Smooth muscle cell (in vitro differentiated cells): ENCODE measurements around the gene FADD. TPM values are rescaled to one million over a fixed set of nuclear protein-coding genes. Genes with fewer than 3 reads are reported as not detected.

Experiments
- DNase-seq: peaks from one replicate; lab custom pipeline; 2025; ENCODE audit not compliant: unreplicated experiment; lab: John Stamatoyannopoulos, UW
- H2AFZ ChIP-seq: fragments of 200-600 bp; sonication (generic); 2 replicates; pipeline ENCODE4 v1.6.0; 2016; ENCODE audit warnings: antibody characterized with exemption, low read depth, mild to moderate bottlenecking
- H3F3A ChIP-seq: fragments of 200-600 bp; sonication (generic); 2 replicates; pipeline ENCODE4 v1.6.0; 2017; ENCODE audit warnings: antibody characterized with exemption, low read depth
- H3K27ac ChIP-seq: fragments of 200-600 bp; sonication (generic); 2 replicates; pipeline ENCODE4 v1.5.1; 2016; ENCODE audit warnings: low read depth, mild to moderate bottlenecking
- H3K27me3 ChIP-seq: fragments of 200-600 bp; sonication (generic); 2 replicates; pipeline ENCODE4 v1.6.1; 2016; ENCODE audit warnings: low read depth, mild to moderate bottlenecking
- H3K36me3 ChIP-seq: fragments of 200-600 bp; sonication (generic); 2 replicates; pipeline ENCODE4 v1.5.1; 2016; ENCODE audit warnings: low read depth
- H3K4me1 ChIP-seq: fragments of 200-600 bp; sonication (generic); 2 replicates; pipeline ENCODE4 v1.5.1; 2016; ENCODE audit warnings: low read depth
- H3K4me2 ChIP-seq: fragments of 200-600 bp; sonication (generic); 2 replicates; pipeline ENCODE4 v1.6.0; 2016; ENCODE audit warnings: mild to moderate bottlenecking
- H3K4me3 ChIP-seq: fragments of 200-600 bp; sonication (generic); 2 replicates; pipeline ENCODE4 v1.5.1; 2016; ENCODE audit warnings: mild to moderate bottlenecking
- H3K79me2 ChIP-seq: fragments of 200-600 bp; sonication (generic); 2 replicates; pipeline ENCODE4 v1.6.0; 2016; ENCODE audit warnings: low read depth, mild to moderate bottlenecking
- H3K9ac ChIP-seq: fragments of 200-600 bp; sonication (generic); 2 replicates; pipeline ENCODE4 v1.6.0; 2016; ENCODE audit warnings: low read depth
- H3K9me3 ChIP-seq: fragments of 200-600 bp; sonication (generic); replicated peaks from 2 replicates; pipeline ENCODE4 v1.5.1; 2016; ENCODE audit warnings: low read depth
- H4K20me1 ChIP-seq: fragments of 200-600 bp; sonication (generic); 2 replicates; pipeline ENCODE4 v1.6.0; 2016; ENCODE audit warnings: low read depth
- CTCF ChIP-seq: fragments of 200-600 bp; sonication (generic); IDR thresholded peaks from 2 replicates; pipeline ENCODE4 v1.5.1; 2017; ENCODE audit warnings: borderline replicate concordance, mild to moderate bottlenecking, antibody characterized with exemption; ENCODE audit not compliant: insufficient read depth, poor library complexity, severe bottlenecking
- WGBS: methylation state at CpG from one replicate; pipeline ENCODE4 v1.1.7; 2016; ENCODE audit warnings: low lambda C conversion rate; 5-methylcytosine and 5-hydroxymethylcytosine counted together
- polyA plus RNA-seq: library from polyadenylated mRNA; unstranded; fragments of >200 nt; fragmentation: Nextera tagmentation; extraction: Ambion mirVana; gene quantifications from 2 replicates; pipeline ENCODE4 v1.2.1, GENCODE V29; 2016
- total RNA-seq: library from RNA; depleted of rRNA; stranded (reverse); fragments of >200 nt; gene quantifications from 2 replicates; pipeline ENCODE4 v1.2.3, GENCODE V29; 2014

Gene FADD
- total and polyA plus RNA-seq, 2 experiments from 2014 or later, result 22.2 to 41.3 TPM

GRCh38 chr11:70220136-70220535, 17.0 kb downstream of the FADD start:
- Histone ChIP-seq H4K20me1 (no peaks in the 10 kb centered on the region), H3K4me1 (no peaks in the 10 kb centered on the region), H3K79me2 (no peaks in the 10 kb centered on the region), H3K27me3 (no peaks in the 10 kb centered on the region), H3K27ac (no peak overlapping the region), H3K4me3 (no peak overlapping the region), H2AFZ (no peak overlapping the region), H3K4me2 (no peak overlapping the region), H3F3A (no peaks in the 10 kb centered on the region), H3K36me3 (no peaks in the 10 kb centered on the region), H3K9ac (no peak overlapping the region), H3K9me3 (no peaks in the 10 kb centered on the region)
- 88% methylated on average over 3 of the region's 3 CpGs for WGBS
- no peak for TF ChIP-seq CTCF
- DNase-seq, result no peak

GRCh38 chr11:70220920-70221319, 17.8 kb downstream of the FADD start:
- no peaks in the 10 kb centered on the region for H3K9me3 ChIP-seq
- H3K79me2 ChIP-seq, result no peaks in the 10 kb centered on the region
- WGBS, result 94% methylated on average over 1 of the region's 1 CpG
- no peaks in the 10 kb centered on the region for H4K20me1 ChIP-seq
- no peaks in the 10 kb centered on the region for H3K27me3 ChIP-seq
- H3K27ac ChIP-seq, result no peak overlapping the region
- TF ChIP-seq CTCF, result no peak
- no peaks in the 10 kb centered on the region for H3K4me1 ChIP-seq
- H3K4me3 ChIP-seq, result no peak overlapping the region
- H3F3A ChIP-seq, result no peaks in the 10 kb centered on the region
- no peak for DNase-seq
- H3K36me3 ChIP-seq, result no peaks in the 10 kb centered on the region
- H3K9ac ChIP-seq, result no peak overlapping the region
- no peak overlapping the region for H2AFZ ChIP-seq
- H3K4me2 ChIP-seq, result no peak overlapping the region

- no peak overlapping the region for H3K4me2 ChIP-seq
- no peak for TF ChIP-seq CTCF
- no peak overlapping the region for H2AFZ ChIP-seq
- no peaks in the 10 kb centered on the region for H3K27me3 ChIP-seq
- no peaks in the 10 kb centered on the region for H4K20me1 ChIP-seq
- H3K36me3 ChIP-seq, result no peaks in the 10 kb centered on the region
- no peak overlapping the region for H3K27ac ChIP-seq
- no peaks in the 10 kb centered on the region for H3K9me3 ChIP-seq
- no peak overlapping the region for H3K9ac ChIP-seq
- no peak overlapping the region for H3K4me3 ChIP-seq
- WGBS, result 86% methylated on average over 8 of the region's 8 CpGs
- no peaks in the 10 kb centered on the region for H3F3A ChIP-seq
- DNase-seq, result no peak
- no peaks in the 10 kb centered on the region for H3K79me2 ChIP-seq
- no peaks in the 10 kb centered on the region for H3K4me1 ChIP-seq
These were observed 22.6 kb downstream of the FADD start for GRCh38 chr11:70225681-70226177.

- Histone ChIP-seq H3K79me2 (no peaks in the 10 kb centered on the region), H3K4me3 (no peak overlapping the region), H3K36me3 (no peaks in the 10 kb centered on the region), H3K27me3 (no peaks in the 10 kb centered on the region), H3K27ac (no peak overlapping the region), H3K4me1 (no peaks in the 10 kb centered on the region), H3K9me3 (no peaks in the 10 kb centered on the region), H3K4me2 (no peak overlapping the region), H3F3A (no peaks in the 10 kb centered on the region), H4K20me1 (no peaks in the 10 kb centered on the region), H3K9ac (no peak overlapping the region), H2AFZ (no peak overlapping the region)
- TF ChIP-seq CTCF, result no peak
- WGBS, result 66% methylated on average over 3 of the region's 3 CpGs
- DNase-seq, result no peak
These were observed 23.1 kb downstream of the FADD start for GRCh38 chr11:70226183-70226582.
